SHP77 treated with DMSO at 0.1 percent for 48 hours (cell line): ENCODE measurements around the gene CARD11.
"Not testable (repeated sequence)": the region's sequence is repeated elsewhere in the genome, so short reads cannot be mapped to it uniquely, and the experiment has no call there.

Source experiments
- DNase-seq: peaks from one replicate; lab custom pipeline; 2025; lab: John Stamatoyannopoulos, UW

CARD11 gene

DNA sequence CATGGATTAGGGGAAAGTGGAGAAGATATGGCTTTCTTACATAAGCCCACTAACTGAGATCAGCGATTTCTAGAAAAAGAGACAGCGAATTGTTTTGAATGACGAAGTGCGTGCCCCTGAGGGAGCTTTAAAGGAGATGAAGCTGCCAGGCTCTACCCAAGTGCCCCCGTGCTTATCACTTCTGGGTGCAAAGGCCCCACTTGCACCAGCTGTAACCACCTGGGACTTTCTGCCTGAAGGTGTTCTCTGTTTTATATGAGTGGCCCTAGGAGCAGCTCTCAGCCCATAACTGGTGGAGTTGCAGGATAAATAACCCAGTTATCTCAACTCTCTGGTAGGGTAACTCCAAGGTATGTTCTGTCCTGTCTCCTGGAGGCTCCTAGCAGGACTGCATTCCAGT, 20.4 kb upstream of the CARD11 start:
- DNase-seq = no peak

- DNase-seq = no peak
These were observed 19.5 kb upstream of the CARD11 start for GRCh38 chr7:3063016-3063753.

- DNase-seq = no peak
These were observed 13.4 kb upstream of the CARD11 start for GRCh38 chr7:3057066-3057420.

GRCh38 chr7:3056234-3057065, 12.8 kb upstream of the CARD11 start:
- DNase-seq = no peak

DNA sequence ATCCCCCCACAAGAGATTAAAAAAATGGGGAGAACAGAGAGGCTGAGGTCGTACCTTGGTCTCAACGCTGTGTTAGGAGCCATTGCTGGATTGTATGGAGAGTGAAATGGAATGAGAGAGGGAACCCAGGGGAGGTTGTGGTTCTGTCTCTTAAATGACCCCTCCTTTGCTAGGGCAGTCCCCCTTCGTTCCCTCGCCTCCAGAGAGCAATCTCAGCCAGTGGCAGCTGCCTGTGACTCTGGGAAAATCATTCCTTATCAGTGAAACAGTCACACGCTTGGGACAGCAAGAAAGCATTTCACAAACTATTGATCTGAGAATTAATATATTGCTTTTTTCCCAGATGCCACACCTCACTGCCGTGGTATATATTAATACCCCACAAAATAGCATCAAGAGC, 12.0 kb upstream of the CARD11 start:
- no peak for DNase-seq

DNA sequence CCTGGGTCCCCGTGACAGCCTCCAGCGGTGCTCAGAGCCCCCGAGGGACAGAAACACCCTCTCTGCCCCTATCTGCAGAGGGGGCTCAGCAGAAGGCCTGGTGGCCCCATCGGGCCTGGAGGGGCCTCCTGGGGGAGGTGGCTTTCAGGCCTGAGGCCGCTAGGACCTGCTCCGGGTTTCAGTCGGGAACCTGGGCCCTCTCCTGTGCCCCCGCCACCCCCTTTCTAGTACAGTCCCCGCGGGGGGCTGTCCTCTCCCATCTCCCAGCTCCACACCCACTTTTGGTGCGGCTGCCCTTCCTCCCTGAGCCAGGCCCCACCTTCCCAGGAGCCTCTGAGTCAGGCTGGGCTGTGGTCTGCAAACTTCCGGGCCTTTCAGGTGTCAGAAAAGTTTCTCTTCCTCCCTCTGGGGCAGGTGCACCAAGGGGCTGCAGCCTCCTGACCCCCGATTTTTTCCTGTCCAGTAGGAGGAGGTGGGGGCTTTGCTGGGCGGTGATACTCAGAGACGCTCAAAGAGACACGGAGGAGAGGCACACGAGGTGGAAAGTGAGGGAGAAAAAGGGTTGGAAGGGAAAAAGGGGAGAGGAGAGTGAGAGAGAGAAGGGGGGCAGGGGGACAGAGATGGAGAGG, 692 bp downstream of the CARD11 start:
- no peak for DNase-seq

DNA sequence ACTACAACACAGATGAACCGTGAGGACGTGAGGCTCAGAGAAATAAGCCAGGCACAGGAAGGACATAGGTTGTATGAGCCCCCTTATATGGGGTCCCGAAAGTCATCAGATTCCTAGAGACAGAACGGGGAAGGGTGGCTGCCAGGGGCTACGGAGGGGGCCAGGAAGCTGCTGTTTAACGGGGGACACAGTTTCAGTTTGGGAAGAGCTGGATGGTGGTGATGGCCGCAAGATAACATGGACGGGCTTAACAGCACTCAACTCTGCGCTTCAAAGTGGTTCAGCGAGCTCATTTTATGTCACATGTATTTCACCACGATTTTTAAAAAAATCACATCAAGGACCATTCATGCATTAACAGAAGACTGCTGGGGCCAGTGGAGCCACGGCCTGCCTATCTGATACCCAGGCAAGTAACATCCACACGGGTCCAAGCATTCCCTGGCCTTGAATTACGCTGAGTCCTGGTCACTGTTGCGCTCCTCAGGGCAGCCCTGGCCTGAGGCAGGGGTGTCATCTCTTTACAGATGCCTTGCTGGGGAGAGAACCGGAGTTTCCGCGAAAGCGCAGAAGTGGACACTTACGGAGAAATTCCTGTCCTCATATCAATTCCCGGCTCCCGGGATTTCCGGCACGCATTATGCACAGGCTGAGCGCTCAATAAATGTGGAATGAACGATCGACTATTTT, 1.5 kb downstream of the CARD11 start:
- no peak for DNase-seq

DNA sequence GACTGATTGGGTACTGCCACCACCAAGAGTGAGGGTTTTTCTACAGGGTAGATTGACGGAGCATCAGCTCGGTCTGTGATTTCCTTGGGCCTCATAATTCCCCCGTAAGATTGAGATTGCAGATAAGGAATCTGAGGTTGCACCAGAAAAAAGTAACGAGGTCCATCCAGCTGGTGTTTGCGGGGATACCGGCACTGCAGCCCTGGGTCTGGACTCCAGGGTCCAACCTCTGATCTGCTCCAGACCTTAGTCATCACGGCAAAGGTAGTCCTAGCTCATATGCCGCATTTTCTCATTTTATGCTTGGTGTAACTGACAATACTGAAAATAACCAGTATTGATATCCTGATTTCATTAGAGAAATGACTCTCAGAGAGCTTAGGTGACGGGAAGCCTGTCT, 3.9 kb downstream of the CARD11 start:
- no peak for DNase-seq

GRCh38 chr7:3038011-3038410, 5.7 kb downstream of the CARD11 start:
- DNase-seq = not testable (repeated sequence)

GRCh38 chr7:3037259-3037658, 6.4 kb downstream of the CARD11 start:
- DNase-seq = no peak

DNA sequence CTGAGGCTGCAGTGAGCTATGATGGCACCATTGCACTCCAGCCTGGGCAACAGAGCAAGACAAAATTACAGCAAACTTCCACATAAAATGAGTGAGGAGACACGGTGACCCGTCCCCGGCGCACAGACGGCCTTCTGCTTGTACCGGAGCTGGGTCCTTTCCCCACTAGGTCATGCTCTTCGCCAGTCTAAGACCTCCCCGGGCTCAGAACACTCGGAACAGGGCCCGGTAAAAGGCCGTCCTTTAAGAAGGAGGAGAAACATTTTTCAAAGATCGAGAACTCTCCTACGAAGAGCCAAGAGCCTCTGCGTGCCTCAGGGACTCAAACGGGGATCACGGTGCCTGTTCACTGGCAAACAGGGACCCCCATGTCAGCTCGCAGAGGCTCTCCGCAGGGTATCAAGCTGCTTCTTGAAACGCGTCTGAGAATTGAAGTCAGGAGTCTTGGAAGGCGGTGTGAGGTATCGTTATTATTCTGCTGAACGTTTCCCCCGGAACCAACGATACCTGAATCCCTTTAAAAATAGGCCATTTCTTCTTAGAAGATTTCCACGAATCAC, 9.0 kb downstream of the CARD11 start:
- no peak for DNase-seq

DNA sequence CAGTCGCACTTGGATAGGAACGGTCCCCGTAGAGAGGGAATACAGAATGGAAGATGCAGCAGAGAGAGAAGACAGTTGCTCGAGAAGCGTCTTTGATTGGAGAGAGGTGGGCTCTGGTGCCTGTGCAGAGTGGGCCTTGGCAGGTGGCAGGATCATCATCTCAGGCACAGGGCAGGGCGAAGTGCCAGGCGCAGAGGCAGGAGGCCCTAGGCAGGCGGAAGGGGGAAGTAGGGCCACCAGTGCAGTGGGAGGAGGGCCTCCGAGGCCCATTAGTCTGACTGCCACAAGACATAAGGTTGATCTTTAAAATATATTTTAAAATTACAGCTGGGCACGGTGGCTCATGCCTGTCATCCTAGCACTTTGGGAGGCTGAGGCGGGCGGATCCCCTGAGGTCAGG, 10.1 kb downstream of the CARD11 start:
- no peak for DNase-seq

GRCh38 chr7:3033136-3033535, 10.5 kb downstream of the CARD11 start:
- DNase-seq = no peak

DNA sequence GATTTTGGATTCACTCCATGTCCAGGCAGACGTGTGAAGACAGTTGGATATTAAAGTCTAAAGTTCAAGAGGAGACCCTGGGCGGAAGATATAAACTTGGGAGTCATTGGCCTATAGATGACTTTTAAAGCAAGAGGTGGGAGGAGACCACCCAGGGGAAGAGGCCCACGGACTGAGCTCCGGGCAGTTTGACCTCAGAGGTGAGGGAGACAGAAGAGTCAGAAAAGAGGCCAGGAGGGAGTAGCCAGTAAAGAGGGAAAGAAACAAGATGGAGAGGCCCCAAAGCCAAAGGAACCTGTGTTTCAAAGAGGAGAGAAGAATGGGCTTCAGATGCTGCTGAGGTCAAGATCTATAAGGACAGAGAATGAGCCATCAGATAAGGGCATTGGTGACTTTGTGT, 11.4 kb downstream of the CARD11 start:
- DNase-seq = no peak

- no peak for DNase-seq
These were observed 14.5 kb downstream of the CARD11 start for GRCh38 chr7:3029138-3029537.

DNA sequence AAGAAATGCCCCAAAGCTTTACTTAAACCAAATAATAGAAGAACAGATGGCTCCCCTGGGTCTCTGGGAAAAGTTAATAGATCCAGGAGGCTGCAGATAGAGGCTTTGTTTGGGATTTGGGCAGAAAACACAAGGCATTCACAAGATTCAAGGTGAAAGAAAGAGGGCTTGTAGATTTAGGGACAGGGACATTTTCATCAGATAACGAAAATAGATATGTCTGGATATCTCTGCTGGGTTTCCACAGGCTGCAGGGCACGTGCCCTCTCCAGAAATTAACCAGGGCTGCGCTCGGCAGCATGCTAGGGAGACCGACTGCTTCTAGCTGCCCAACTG, 14.9 kb downstream of the CARD11 start:
- DNase-seq = no peak

GRCh38 chr7:3028071-3028757, 15.5 kb downstream of the CARD11 start:
- no peak for DNase-seq

GRCh38 chr7:3027005-3027845, 16.4 kb downstream of the CARD11 start:
- no peak for DNase-seq

DNA sequence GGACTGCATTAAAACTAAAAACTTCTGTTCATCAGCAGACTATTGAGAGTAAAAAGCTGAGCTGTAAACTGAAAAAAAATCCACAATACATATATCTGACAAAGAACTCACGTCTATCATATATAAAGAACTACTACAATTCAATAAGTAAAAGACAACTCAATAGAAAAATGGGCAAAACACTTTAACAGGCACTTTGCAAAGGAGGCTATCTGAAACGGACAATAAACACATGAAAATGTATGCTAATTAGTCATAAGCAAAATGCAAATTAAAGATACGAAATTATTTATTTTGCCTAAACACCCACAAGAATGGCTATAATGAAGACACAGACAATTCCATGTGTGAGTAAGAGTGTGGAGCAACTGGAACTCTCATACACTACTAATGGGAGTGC, 18.1 kb downstream of the CARD11 start:
- DNase-seq = no peak

- DNase-seq = no peak
These were observed 21.8 kb downstream of the CARD11 start for GRCh38 chr7:3021825-3022224.

DNA sequence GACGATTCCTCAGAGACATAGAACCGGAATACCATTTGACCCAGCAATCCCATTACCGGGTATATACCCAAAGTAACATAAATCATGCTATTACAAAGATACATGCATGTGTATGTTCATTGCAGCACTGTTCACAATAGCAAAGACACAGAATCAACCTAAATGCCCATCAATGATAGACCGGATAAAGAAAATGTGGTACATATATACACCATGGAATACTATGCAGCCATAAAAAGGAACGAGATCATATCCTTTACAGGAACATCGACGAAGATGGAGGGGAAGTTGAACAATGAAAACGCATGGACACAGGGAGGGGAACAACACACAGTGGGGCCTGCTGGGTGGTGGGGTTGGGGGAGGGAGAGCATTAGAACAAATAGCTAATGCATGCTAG, 22.4 kb downstream of the CARD11 start:
- DNase-seq = not testable (repeated sequence)
